NT2/D1 (cell line): ENCODE results near the gene SLC35E2B.
"Not testable (repeated sequence)": the region's sequence is repeated elsewhere in the genome, so short reads cannot be mapped to it uniquely, and the experiment has no call there.

Experiments
- SUZ12 ChIP-seq: IDR thresholded peaks from 2 replicates; pipeline ENCODE4 v1.6.1; 2011; ENCODE audit not compliant: insufficient read length, insufficient read depth; ENCODE audit errors: extremely low read depth
- ZNF274 ChIP-seq: IDR thresholded peaks from 2 replicates; pipeline ENCODE4 v1.6.1; 2011; ENCODE audit warnings: mild to moderate bottlenecking, low read depth, low read length

- TF ChIP-seq ZNF274, SUZ12: not testable (repeated sequence)
Observed at GRCh38 chr1:1727131-1727651, 34.6 kb upstream of the SLC35E2B start.
